Heart right ventricle (tissue), 16 donors: ENCODE results near the gene PRKD2. TPM values are rescaled to one million over a fixed set of nuclear protein-coding genes. Genes with fewer than 3 reads are reported as not detected.

Experiments used
- ATAC-seq, 8 donors: fragments of 200-7000 bp; cut with Tn5 transposase; one replicate each; pipeline ENCODE4 v1.9.1; 2020; ENCODE audit warnings: mild to moderate bottlenecking in 8 of 8, moderate library complexity in 8 of 8, moderate number of reproducible peaks in 1 of 8
- DNase-seq, 2 donors: peaks; one replicate each; pipeline ENCODE4 v3.0.0-alpha.2; 2020
- H3K27ac ChIP-seq, 10 donors: fragments of 200-600 bp; sonication (generic) in 2 of 10; one replicate each; pipeline versions ENCODE4 v1.5.0 to v1.8.0; 2020 to 2022; ENCODE audit warnings: mild to moderate bottlenecking in 3 of 10
- H3K27me3 ChIP-seq, 7 donors: fragments of 200-600 bp; one replicate each; pipeline ENCODE4 v1.8.0; 2021 to 2022; ENCODE audit warnings: mild to moderate bottlenecking in 2 of 7
- H3K36me3 ChIP-seq, 9 donors: fragments of 200-600 bp; sonication (generic) in 1 of 9; one replicate each; pipeline versions ENCODE4 v1.5.0 to v1.8.0; 2020 to 2022; ENCODE audit warnings: mild to moderate bottlenecking in 2 of 9
- H3K4me1 ChIP-seq, 9 donors: fragments of 200-600 bp; sonication (generic) in 1 of 9; one replicate each; pipeline versions ENCODE4 v1.5.0 to v1.8.0; 2020 to 2022; ENCODE audit warnings: mild to moderate bottlenecking in 4 of 9
- H3K4me3 ChIP-seq, 10 donors: fragments of 200-600 bp; sonication (generic) in 2 of 10; one replicate each; pipeline versions ENCODE4 v1.5.0 to v1.8.0; 2020 to 2022; ENCODE audit warnings: mild to moderate bottlenecking in 7 of 10, moderate library complexity in 2 of 10
- H3K9me3 ChIP-seq, 11 donors: fragments of 200-600 bp in 10 of 11; sonication (generic) in 2 of 11; one replicate each; pipeline versions ENCODE4 v1.5.0 to v1.8.0; 2013 to 2022; ENCODE audit warnings: mild to moderate bottlenecking in 2 of 11, control low read depth in 1 of 11, moderate library complexity in 1 of 11
- CTCF ChIP-seq, 9 donors: fragments of 200-600 bp; sonication (generic) in 2 of 9; IDR thresholded peaks; one replicate each; pipeline versions ENCODE4 v1.5.0 to v1.8.0; 2021 to 2022; ENCODE audit warnings: antibody characterized with exemption in 9 of 9, mild to moderate bottlenecking in 5 of 9, moderate library complexity in 1 of 9
- WGBS, 2 donors: extraction: QIAGEN DNeasy Blood & Tissue Kit; methylation state at CpG; one replicate each; pipeline ENCODE4 v1.1.7; 2013; ENCODE audit warnings: inconsistent platforms in 1 of 2; 5-methylcytosine and 5-hydroxymethylcytosine counted together
- intact Hi-C, 10 donors: fragments of 100-400 bp; cut with DNase I; formaldehyde crosslinking; loops; one replicate each; pipeline versions ENCODE4 v1.11.1 to v1.14.2; 2022
- polyA plus RNA-seq, 2 donors: library from polyadenylated mRNA; stranded (reverse); fragments of 200-250 nt; gene quantifications; one replicate each; pipeline ENCODE4 v1.2.3, GENCODE V29; 2013
- total RNA-seq, 10 donors: library from RNA; stranded (reverse); fragmentation: NEBNext Ultra II Directional in 3 of 10; extraction: Animal tissue kit (Norgen Biotek cat#: 25700) in 3 of 10; gene quantifications; one replicate each; pipeline versions ENCODE4 v1.2.1 to v1.2.4, GENCODE V29; 2021 to 2023
- donor health status: Arrhythmogenic right ventricular cardiomyopathy.
- donor health status: ischemic (EF 13 %, LVEDD 7.1; RV severe dilation, severe dysfunction).
- donor health status: healthy with polysubstance abuse.
- donor health status: DM: no; HTN: yes; CAD: no.
- donor health status: DM: no; HTN: no; CAD: no.
- donor health status: ischemic (EF 25% LVEDD 6.9; RV normal size, moderate dysfunction).
- donor health status: ischemic (EF 25% LVEDD 5.7; RV mildly dilated, moderate dysfunction).
- donor health status: healthy.
- donor health status: DM: yes; HTN: yes; CAD: no.
- donor health status: Ischemic cardiomyopathy.
- donor health status: ischemic (EF 35%, LVEDD 5.7; RV mildly dilated, moderate dysfunction).
- donor health status: nonischemic (EF 11% LVEDD 7.7; RV severe dilation, severe dysfunction).
- donor health status: DM: yes; HTN: yes; CAD: no.
- donor health status: PGD.
- donor health status: ischemic (EF 29% LVEDD 5.4; RV normal size, mild dysfunction).
- donor health status: nonischemic (EF 23%, LVEDD 6.1; RV moderate dilation, normal function).

Gene PRKD2
- total and polyA plus RNA-seq, 12 donors = 11.7 to 22.7 (median 13.8) TPM

DNA sequence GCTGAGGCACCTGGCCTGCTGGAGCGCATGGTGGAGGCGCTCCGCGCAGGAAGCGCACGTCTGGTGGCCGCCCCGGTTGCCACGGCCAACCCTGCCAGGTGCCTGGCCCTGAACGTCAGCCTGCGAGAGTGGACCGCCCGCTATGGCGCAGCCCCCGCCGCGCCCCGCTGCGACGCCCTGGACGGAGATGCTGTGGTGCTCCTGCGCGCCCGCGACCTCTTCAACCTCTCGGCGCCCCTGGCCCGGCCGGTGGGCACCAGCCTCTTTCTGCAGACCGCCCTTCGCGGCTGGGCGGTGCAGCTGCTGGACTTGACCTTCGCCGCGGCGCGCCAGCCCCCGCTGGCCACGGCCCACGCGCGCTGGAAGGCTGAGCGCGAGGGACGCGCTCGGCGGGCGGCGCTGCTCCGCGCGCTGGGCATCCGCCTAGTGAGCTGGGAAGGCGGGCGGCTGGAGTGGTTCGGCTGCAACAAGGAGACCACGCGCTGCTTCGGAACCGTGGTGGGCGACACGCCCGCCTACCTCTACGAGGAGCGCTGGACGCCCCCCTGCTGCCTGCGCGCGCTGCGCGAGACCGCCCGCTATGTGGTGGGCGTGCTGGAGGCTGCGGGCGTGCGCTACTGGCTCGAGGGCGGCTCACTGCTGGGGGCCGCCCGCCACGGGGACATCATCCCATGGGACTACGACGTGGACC lies 39.1 kb upstream of the PRKD2 start:
- intact Hi-C loops = loop anchor here (2.0 to 10.0 kb wide), 4 partner anchors 85 to 239 kb away; no protein-coding TSS in a partner anchor
- Histone ChIP-seq H3K9me3 (no peaks in the 10 kb centered on the region), H3K27ac (no peak overlapping the region), H3K4me3 (no peak overlapping the region), H3K27me3 (no peaks in the 10 kb centered on the region), H3K36me3 (peaks cover 0 to 42% (median 0%) of the 10 kb centered on the region in 9 donors), H3K4me1 (peaks cover 0 to 38% (median 4%) of the 10 kb centered on the region in 9 donors)
- WGBS, 2 donors = 86 to 91% methylated on average over 84 to 86 of the region's 86 CpGs
- ATAC-seq (peak in 1 of 8 donors; percentile 31), DNase-seq (no peak)
- no peak for TF ChIP-seq CTCF (IDR thresholded peaks at IDR 0.05)

DNA sequence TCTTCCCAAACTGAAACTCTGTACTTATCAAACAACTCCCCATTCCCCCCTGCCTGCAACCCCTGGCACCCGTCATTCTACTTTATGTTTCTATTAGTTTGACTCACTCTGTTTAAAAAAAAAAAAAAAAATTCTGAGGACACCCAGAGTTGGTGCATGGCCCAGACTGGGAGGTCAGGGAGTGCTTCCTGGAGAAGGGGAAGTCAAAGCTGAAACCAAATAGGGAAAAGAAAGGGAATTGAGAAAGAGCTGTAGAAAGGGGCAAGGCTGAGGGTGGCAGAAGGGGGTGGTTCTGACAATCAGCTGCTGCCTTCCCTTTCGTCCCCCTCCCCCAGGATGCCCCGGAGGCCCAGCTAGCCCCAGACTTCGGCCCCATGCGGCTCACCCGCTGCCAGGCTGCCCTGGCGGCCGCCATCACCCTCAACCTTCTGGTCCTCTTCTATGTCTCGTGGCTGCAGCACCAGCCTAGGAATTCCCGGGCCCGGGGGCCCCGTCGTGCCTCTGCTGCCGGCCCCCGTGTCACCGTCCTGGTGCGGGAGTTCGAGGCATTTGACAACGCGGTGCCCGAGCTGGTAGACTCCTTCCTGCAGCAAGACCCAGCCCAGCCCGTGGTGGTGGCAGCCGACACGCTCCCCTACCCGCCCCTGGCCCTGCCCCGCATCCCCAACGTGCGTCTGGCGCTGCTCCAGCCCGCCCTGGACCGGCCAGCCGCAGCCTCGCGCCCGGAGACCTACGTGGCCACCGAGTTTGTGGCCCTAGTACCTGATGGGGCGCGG lies 38.4 kb upstream of the PRKD2 start:
- no peaks in the 10 kb centered on the region for H3K9me3 ChIP-seq
- DNase-seq = peak in 1 of 2 donors; percentile 26
- intact Hi-C loops = loop anchor here (5.0 to 10.0 kb wide), 3 partner anchors 87 to 240 kb away; no protein-coding TSS in a partner anchor
- ATAC-seq = peak in 4 of 8 donors; percentile 4 to 46 (median 26)
- H3K4me3 ChIP-seq = no peak overlapping the region
- TF ChIP-seq CTCF (IDR thresholded peaks at IDR 0.05) = no peak
- H3K4me1 ChIP-seq = peaks cover 0 to 38% (median 4%) of the 10 kb centered on the region in 9 donors
- H3K36me3 ChIP-seq = peaks cover 0 to 49% (median 4%) of the 10 kb centered on the region in 9 donors
- WGBS, 2 donors = 82 to 84% methylated on average over 38 to 39 of the region's 39 CpGs
- H3K27ac ChIP-seq = peak overlapping the region in 1 of 10 donors; percentile 76
- no peaks in the 10 kb centered on the region for H3K27me3 ChIP-seq

DNA sequence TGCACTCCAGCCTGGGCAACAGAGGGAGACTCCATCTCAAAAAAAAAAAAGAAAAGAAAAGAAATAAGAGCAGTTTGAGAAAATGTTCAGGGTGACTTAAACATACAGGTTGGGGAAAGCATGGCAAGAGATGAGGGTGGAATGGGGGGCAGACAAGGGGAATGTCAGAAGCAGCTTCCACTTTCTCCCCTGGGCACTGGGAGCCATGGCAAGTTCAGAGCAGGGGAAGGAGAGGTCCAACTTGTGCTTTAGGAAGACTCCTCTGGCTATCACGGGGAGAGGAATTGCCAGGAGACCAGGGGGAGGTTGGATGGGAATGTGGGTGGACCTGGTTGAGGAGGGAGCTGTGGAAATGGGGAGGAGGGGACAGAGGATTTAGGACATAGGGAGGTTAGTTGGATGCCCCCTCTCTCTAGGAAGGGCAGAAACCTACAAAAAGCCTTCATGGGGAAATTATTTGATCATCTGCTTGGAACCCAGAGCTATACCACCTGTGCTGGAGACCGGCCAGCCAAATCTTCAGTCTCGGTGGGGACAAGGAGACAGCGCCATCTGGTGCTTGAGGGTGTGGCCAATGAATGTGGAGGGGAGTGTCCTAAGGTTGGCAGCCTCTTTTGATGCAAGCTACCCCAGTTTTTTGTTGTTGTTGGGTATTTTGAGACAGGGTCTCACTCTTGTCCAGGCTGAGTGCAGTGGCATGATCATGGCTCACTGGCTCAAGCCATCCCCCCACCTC lies 36.7 kb upstream of the PRKD2 start:
- DNase-seq (peak in 1 of 2 donors; percentile 52), ATAC-seq (peak in 2 of 8 donors; percentile 16 to 20)
- no peaks in the 10 kb centered on the region for H3K27me3 ChIP-seq
- TF ChIP-seq CTCF (IDR thresholded peaks at IDR 0.05) = peak in 7 of 9 donors; percentile 43 to 65 (median 53)
- H3K9me3 ChIP-seq = no peaks in the 10 kb centered on the region
- no peak overlapping the region for H3K27ac ChIP-seq
- H3K4me3 ChIP-seq = no peak overlapping the region
- peaks cover 0 to 29% (median 4%) of the 10 kb centered on the region in 9 donors for H3K4me1 ChIP-seq
- intact Hi-C loops = loop anchor here in 6 of 10 donors (10.0 kb wide), 1 partner anchor 241 kb away; no protein-coding TSS in a partner anchor
- H3K36me3 ChIP-seq = peaks cover 0 to 63% (median 7%) of the 10 kb centered on the region in 9 donors
- WGBS, 2 donors = 25 to 40% methylated on average over 4 of the region's 4 CpGs
